OCI-LY7 (cell line): ENCODE measurements around the gene MEF2B. TPM values are rescaled to one million over a fixed set of nuclear protein-coding genes. Genes with fewer than 3 reads are reported as not detected.
"Not testable (repeated sequence)": the region's sequence is repeated elsewhere in the genome, so short reads cannot be mapped to it uniquely, and the experiment has no call there.

Source experiments
- BruUV-seq: library from RNA; stranded (reverse); fragments of 400-500 nt; replicated peaks from 2 replicates; lab custom pipeline; 2021; lab: Mats Ljungman, UMichigan
- CTCF ChIA-PET: fragments of 300-600 bp; sonication (Branson Sonifier 250); formaldehyde crosslinking; loops from one replicate; lab custom pipeline; 2022; ENCODE audit warnings: antibody characterized with exemption; ENCODE audit not compliant: unreplicated experiment; lab: Charles Lee
- POLR2A ChIA-PET: fragments of 300-600 bp; sonication (Branson Sonifier 250); formaldehyde crosslinking; loops from one replicate; lab custom pipeline; 2022; ENCODE audit warnings: antibody characterized with exemption; lab: Charles Lee
- DNase-seq: peaks from one replicate; pipeline ENCODE4 v3.0.0-alpha.2; 2015; ENCODE audit warnings: low spot score
- H2AFZ ChIP-seq: fragments of 200-600 bp; sonication (generic), shearing (Covaris generic); 2 replicates; pipeline ENCODE4 v1.6.1; 2014; ENCODE audit warnings: mild to moderate bottlenecking, antibody characterized with exemption, low read length, moderate library complexity
- H3K27ac ChIP-seq: fragments of 200-600 bp; sonication (generic); 2 replicates; pipeline ENCODE4 v1.5.1; 2014; ENCODE audit warnings: mixed run types, low read depth, mild to moderate bottlenecking, moderate library complexity, low read length, inconsistent platforms; ENCODE audit not compliant: poor library complexity, severe bottlenecking
- H3K36me3 ChIP-seq: fragments of 200-600 bp; sonication (generic); 2 replicates; pipeline ENCODE4 v1.6.1; 2014; ENCODE audit warnings: mild to moderate bottlenecking, antibody characterized with exemption, low read length, moderate library complexity, mixed read lengths; ENCODE audit not compliant: insufficient read depth
- H3K4me1 ChIP-seq: fragments of 200-600 bp; sonication (generic); 2 replicates; pipeline ENCODE4 v1.5.1; 2014; ENCODE audit warnings: mild to moderate bottlenecking, low read length; ENCODE audit not compliant: insufficient read depth, poor library complexity, severe bottlenecking
- H3K4me2 ChIP-seq: fragments of 200-600 bp; sonication (generic); 2 replicates; pipeline ENCODE4 v1.6.1; 2014; ENCODE audit warnings: mild to moderate bottlenecking, low read length
- H3K4me3 ChIP-seq: fragments of 200-600 bp; sonication (generic); 2 replicates; pipeline ENCODE4 v1.5.1; 2014; ENCODE audit warnings: mild to moderate bottlenecking, low read depth, low read length; ENCODE audit not compliant: poor library complexity, severe bottlenecking
- H3K79me2 ChIP-seq: fragments of 200-600 bp; sonication (generic); 2 replicates; pipeline ENCODE4 v1.6.1; 2016; ENCODE audit warnings: low read depth, mild to moderate bottlenecking, low read length, moderate library complexity, mixed read lengths; ENCODE audit not compliant: insufficient read depth
- H3K9me2 ChIP-seq: fragments of 200-600 bp; sonication (generic); 2 replicates; pipeline ENCODE4 v1.6.1; 2016; ENCODE audit warnings: mild to moderate bottlenecking, low read length, mixed read lengths; ENCODE audit not compliant: insufficient read depth
- H3K9me3 ChIP-seq: fragments of 200-600 bp; sonication (generic); 2 replicates; pipeline ENCODE4 v1.6.1; 2014; ENCODE audit warnings: mild to moderate bottlenecking, mixed run types, low read length, mixed read lengths
- H4K20me1 ChIP-seq: fragments of 200-600 bp; sonication (generic); 2 replicates; pipeline ENCODE4 v1.6.1; 2014; ENCODE audit warnings: mild to moderate bottlenecking, antibody characterized with exemption, low read length, moderate library complexity, mixed read lengths; ENCODE audit not compliant: insufficient read depth
- CTCF ChIP-seq: fragments of 200-600 bp; sonication (generic); conservative IDR thresholded peaks from 2 replicates; pipeline ENCODE4 v1.5.1; 2014; ENCODE audit warnings: mild to moderate bottlenecking, antibody characterized with exemption, low read length, moderate library complexity, mixed read lengths
- EZH2phosphoT487 ChIP-seq: fragments of 200-600 bp; sonication (generic); IDR thresholded peaks from 2 replicates; pipeline ENCODE4 v1.6.1; 2018; ENCODE audit warnings: low read depth, borderline replicate concordance, mild to moderate bottlenecking, mixed run types, antibody characterized with exemption, low read length, moderate library complexity, mixed read lengths
- intact Hi-C: fragments of 100-400 bp; cut with micrococcal nuclease; formaldehyde crosslinking; loops from one replicate; pipeline ENCODE4 v1.10.0; 2022; ENCODE audit not compliant: unreplicated experiment
- total RNA-seq, 2 experiments: library from RNA; depleted of rRNA in 1 of 2; stranded (reverse); fragments of >200 nt in 1 of 2; shearing (Covaris generic) in 1 of 2; gene quantifications; 2 replicates each; pipeline ENCODE4 v1.2.3, GENCODE V29; 2014 to 2022

Gene MEF2B
- total RNA-seq, 2 experiments from 2014 or later: 201 to 295 TPM

DNA sequence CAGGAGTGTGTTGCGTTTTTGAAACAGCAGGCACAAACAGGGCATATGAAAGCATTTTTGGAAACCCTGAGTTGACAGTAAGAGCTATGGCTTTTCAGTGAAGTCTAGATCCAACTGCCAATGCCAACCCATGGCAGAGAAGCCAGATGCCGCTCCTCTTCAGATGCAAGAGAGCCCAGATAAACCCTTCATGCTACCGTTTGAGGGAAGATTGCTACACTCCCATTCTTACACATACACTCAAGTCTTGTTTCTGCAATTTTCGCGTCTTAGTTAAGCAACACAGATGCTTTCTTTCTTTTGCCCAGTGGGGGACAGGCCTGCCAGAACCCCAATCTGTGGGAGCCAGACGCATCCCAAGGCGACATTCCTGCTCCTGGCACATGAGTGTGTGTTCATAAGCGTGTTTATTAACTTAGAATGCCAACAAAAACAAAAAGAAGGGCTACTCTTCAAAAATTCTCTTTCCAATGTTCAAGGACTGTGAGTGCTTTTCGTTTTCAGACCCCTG is 11.5 kb upstream of the MEF2B start:
- Histone ChIP-seq H3K4me1 (no peaks in the 10 kb centered on the region), H3K9me3 (no peaks in the 10 kb centered on the region), H2AFZ (no peak overlapping the region), H3K9me2 (no peaks in the 10 kb centered on the region), H4K20me1 (no peaks in the 10 kb centered on the region), H3K4me3 (no peak overlapping the region), H3K27ac (no peak overlapping the region), H3K36me3 (peaks cover 55% of the 10 kb centered on the region), H3K4me2 (no peak overlapping the region), H3K79me2 (no peaks in the 10 kb centered on the region)
- ChIA-PET CTCF (no interaction called here), POLR2A (interaction anchor here (0.6 kb wide), 1 partner anchor 9 kb away, joined by 3 read pairs; no protein-coding TSS in a partner anchor)
- BruUV-seq: no TSS peak
- intact Hi-C loops: no loop called here
- DNase-seq: no peak
- no peak for TF ChIP-seq CTCF
- no peak for TF ChIP-seq EZH2phosphoT487

DNA sequence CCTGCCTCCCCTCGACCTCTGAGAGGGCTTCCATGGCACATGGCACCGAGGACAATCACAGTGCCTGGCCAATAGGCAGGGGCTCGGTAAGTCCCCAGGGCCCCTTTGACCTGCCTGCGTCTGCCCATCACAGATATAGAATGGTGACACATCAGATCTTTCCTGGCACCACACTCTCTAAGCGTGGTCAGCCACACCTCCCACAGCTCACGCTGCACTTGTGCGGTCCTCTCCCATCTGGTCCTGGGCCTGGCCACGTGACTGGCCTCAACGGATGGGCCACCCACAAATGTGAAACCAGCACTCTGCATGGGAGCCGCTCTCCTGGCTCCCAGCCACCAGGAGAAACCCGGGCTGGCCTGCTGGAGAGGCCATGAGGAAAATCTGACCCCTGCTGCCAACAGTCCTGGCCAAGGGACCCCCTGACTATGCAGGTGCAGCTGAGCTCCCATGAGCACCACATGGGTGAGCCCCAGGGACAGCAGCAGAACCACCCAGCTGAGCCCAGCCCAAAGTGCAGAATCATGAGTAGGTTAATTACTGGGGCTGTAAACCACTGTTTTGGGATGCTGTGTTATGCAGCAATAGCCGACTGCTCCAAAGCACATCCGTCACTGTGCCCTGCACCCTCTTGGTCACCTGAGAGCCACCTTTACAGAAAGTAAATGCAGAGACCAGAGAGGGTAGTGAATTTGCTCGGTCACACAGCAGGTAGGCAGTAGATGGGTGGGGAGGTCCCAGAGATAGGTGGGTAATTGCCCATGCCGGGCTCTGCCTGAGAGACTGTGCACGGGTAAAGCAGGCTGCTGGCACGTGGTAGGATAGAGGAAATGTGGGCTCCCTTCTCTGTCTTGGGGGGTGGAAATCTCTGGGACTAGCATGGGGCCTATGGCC is 9.7 kb upstream of the MEF2B start:
- POLR2A ChIA-PET: no interaction called here
- Histone ChIP-seq H3K79me2 (no peaks in the 10 kb centered on the region), H4K20me1 (no peaks in the 10 kb centered on the region), H3K9me3 (no peaks in the 10 kb centered on the region), H3K27ac (no peak overlapping the region), H3K4me2 (no peak overlapping the region), H3K4me3 (no peak overlapping the region), H3K9me2 (no peaks in the 10 kb centered on the region), H3K36me3 (peaks cover 39% of the 10 kb centered on the region), H2AFZ (no peak overlapping the region), H3K4me1 (peaks cover 6% of the 10 kb centered on the region)
- TF ChIP-seq CTCF (no peak), EZH2phosphoT487 (no peak)
- intact Hi-C loops: no loop called here
- no peak for DNase-seq
- CTCF ChIA-PET: no interaction called here
- BruUV-seq: TSS peak; percentile 37

DNA sequence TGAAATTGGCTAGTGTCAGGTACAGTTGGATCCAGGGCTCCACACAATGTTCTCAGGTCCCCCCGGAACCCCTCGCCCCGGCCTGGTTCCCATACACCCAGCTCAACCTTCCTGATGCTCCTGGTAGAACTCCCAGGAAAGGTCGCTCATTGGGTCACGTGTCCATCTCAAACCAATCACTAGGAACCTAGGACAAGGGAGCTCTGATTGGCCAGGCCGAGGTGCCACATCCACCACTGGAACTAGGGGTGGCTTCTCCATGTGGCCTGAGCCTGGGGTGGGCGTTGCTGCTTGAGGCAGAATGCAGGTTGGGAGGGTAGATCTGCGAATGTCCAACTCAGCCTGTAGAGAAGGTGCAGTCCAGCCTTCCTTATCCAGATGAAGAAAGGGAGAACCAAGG is 6.9 kb upstream of the MEF2B start:
- POLR2A ChIA-PET: interaction anchor here (1.5 kb wide), 1 partner anchor 16 kb away, joined by 3 read pairs; no protein-coding TSS in a partner anchor
- Histone ChIP-seq H3K27ac (no peak overlapping the region), H3K79me2 (no peaks in the 10 kb centered on the region), H3K36me3 (peaks cover 27% of the 10 kb centered on the region), H3K4me3 (no peak overlapping the region), H2AFZ (no peak overlapping the region), H4K20me1 (no peaks in the 10 kb centered on the region), H3K9me3 (no peaks in the 10 kb centered on the region), H3K4me1 (peaks cover 31% of the 10 kb centered on the region), H3K9me2 (no peaks in the 10 kb centered on the region), H3K4me2 (no peak overlapping the region)
- no TSS peak for BruUV-seq
- no peak for DNase-seq
- CTCF ChIA-PET: no interaction called here
- no peak for TF ChIP-seq EZH2phosphoT487
- no peak for TF ChIP-seq CTCF
- intact Hi-C loops: no loop called here

DNA sequence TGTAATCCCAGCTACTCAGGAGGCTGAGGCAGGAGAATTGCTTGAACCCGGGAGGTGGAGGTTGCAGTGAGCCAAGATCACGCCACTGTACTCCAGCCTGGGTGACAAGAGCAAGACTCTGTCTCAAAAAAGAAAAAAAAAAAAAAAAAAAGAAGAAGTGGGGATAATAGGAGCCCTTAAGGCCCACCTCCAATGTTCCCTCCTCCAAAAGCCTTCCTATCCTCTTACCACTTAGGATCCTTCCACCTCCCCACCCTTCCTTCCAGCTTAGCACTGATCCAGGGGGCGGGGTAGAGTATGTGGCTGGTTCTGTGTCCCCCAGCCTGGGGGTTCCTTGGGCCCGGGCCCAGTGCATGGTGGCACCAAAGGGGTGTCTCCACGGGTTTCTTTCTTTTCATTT is 3.2 kb upstream of the MEF2B start:
- intact Hi-C loops, H3K4me3 ChIP-seq, H3K9me2 ChIP-seq, DNase-seq, H2AFZ ChIP-seq, H3K27ac ChIP-seq, CTCF ChIA-PET, H3K4me2 ChIP-seq, BruUV-seq, H4K20me1 ChIP-seq, H3K9me3 ChIP-seq: not testable (repeated sequence)
- peaks cover 47% of the 10 kb centered on the region for H3K4me1 ChIP-seq
- H3K36me3 ChIP-seq: peaks cover 20% of the 10 kb centered on the region
- peaks cover 19% of the 10 kb centered on the region for H3K79me2 ChIP-seq
- POLR2A ChIA-PET: interaction anchor here (0.7 to 7.6 kb wide), 2 partner anchors 15 to 114 kb away, joined by 4 to 201 read pairs; no protein-coding TSS in a partner anchor
